GM19023 (cell line): Measurements from ENCODE around the gene MAGT1.
A peak's percentile ranks its signal among the peaks of the same experiment; 100 is the strongest.
"Not testable (repeated sequence)": the region's sequence is repeated elsewhere in the genome, so short reads cannot be mapped to it uniquely, and the experiment has no call there.

ENCODE experiments used
- ATAC-seq: cut with Tn5 transposase; IDR thresholded peaks from one replicate; pipeline ENCODE4 v1.9.1; 2021; ENCODE audit warnings: mild to moderate bottlenecking, moderate library complexity; ENCODE audit not compliant: unreplicated experiment

The MAGT1 gene

DNA sequence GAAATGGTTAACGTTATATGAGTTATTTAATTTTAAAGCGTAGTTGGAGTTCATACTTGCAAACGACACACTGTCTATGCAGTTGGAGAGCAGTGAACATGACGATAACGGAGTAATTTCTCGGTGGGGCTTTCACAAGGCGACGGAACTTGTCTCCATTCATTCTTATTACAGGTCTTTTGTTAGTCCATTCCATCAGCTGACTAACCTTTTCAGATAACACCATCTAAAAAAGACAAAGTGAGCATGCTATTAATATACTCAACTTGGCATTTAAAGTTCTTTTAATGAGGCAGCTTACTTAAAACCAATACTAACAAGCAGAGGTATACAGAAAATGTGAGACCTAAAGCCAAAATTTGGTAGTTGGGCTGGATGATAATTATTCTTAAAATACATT is 19.9 kb downstream of the MAGT1 start:
- ATAC-seq = no peak

DNA sequence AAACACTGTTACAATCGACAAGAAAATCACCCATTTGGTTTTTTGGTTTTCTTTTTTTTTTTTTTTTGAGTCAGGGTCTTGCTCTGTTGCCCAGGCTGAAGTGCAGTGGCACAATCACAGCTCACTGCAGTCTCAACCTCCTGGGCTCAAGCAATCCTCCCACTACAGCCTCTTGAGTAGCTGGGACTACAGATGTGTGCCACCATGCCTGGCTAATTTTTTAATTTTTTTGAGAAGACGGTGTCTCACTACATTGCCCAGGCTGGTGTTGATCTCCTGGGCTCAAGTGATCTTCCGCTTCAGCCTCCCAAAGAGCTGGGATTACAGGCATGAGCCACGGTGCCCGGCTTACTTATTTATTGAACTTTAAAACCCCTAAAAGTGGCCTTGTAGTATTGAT is 63.7 kb downstream of the MAGT1 start:
- not testable (repeated sequence) for ATAC-seq

DNA sequence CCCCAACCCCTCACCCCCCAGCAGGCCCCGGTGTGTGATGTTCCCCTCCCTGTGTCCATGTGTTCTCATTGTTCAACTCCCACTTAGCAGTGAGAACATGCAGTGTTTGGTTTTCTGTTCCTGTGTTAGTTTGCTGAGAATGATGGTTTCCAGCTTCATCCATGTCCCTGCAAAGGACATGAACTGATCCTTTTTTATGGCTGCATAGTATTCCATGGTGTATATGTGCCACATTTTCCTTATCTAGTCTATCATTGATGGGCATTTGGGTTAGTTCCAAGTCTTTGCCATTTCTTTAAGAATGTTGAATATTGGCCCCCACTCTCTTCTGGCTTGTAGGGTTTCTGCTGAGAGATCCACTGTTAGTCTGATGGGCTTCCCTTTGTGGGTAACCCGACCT is 73.2 kb downstream of the MAGT1 start:
- ATAC-seq = not testable (repeated sequence)

DNA sequence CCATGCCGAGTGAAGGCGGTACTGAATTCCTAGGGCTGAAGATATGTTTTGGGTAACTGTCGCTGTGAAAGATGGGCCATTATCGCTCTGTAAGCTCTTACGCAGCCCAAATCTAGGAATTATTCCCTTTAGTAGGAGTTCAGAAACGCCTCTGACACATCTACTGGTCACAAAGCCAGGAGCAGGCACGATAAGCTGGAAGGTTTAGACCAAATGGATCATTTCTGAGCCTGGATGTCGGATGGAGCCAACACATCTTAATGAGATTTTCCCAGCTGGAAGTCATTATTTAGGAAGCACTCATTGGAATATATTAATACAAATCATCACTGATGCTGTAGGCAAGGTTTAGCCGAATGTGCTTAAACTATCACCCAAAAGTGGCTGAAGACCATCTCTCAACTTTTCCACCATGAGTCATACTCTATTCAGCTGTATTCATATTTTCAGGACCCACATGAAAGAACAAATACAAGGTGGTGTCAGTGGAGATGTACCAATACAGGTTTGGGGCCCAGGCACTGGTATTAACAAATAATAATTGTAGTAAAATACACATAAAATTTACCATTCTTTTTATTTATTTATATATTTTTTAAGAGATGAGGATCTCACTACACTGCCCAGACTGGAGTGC is 75.0 kb downstream of the MAGT1 start:
- no peak for ATAC-seq

DNA sequence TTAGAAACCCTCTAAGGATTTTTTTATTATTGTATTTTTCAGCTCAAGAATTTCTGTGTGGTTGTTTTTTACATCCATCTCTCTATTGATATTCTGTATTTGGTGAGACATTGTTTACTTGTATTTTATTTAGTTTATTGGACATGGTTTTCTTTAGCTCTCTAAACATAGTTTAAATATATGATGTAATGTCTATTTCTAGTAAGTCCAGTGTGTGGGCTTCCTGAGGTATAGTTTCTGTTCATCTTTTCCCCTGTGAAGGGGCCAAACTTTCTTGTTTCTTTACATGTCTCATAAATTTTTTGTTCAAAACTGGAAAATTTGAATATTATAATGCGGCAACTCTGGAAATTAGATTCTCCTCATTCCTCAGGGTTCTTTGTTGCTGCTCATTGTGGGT is 81.0 kb downstream of the MAGT1 start:
- ATAC-seq = no peak

DNA sequence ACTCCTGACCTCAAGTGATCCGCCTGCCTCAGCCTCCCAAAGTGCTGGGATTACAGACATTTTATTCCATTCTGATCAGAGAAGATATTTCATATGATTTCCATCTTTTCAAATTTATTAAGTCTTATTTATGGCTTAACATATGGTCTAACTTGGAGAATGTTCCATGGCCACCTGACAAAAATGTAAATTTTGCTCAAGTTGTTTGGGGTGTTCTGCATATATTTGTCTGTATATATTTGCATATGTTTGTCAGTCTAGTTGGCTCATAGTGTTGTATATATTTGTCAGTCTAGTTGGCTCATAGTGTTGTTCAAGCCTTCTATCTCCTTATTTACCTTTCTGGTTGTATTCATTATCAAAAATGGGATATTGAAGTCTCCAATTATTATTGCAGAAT is 93.0 kb downstream of the MAGT1 start:
- ATAC-seq = no peak

DNA sequence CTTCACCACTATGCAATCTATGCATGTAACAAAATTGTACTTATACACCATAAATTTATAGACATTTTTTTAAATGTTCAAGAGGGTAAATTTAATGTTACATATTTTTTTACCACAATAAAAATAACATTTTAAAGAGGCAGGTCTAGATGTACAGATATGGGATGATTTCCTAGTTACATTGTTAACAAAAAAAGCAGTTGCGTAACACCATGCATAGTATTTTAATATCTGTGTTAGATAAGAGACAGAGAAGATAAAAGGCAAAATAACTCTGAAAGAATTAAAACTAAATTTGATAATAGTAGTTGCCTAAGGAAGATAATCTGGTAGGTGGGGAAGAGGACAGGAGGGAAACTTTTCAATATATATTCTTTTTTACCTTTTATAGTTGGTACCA is 100.1 kb downstream of the MAGT1 start:
- ATAC-seq = no peak

DNA sequence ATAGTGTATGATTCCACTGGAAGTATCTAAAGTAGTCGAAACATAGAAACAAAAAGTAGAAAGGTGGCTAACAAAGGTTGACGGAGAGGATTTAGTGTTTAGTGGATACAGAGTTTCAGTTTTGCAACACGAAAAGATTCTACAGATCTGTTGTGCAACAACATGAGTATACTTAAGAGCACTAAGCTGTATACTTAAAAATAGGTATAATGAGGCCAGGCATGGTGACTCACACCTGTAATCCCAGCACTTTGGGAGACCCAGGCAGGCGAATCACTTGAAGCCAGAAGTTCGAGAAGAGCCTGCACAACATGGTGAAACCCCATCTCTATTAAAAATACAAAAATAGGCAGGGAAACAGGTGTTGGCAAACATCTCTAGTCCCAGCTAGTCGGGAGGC is 101.3 kb downstream of the MAGT1 start:
- no peak for ATAC-seq

DNA sequence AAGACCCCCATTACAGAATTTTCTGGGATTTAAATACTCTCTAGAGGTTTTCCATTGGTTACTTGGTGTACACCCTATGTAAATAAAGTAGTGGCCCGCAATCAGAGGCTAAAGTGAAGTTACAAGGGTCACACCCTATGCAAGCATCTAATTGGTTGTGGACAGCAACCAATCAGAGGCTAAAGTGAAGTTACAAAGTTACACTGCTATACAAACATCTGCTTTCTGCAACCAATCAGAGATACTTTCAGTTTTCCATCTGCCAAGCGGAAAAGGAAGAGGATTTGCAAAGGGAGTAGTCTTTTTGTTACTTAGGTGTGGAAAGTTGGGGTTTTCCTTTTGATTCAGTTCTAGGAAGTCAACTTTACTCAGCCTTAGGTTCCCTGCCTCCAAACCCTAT is 107.2 kb downstream of the MAGT1 start:
- no peak for ATAC-seq

DNA sequence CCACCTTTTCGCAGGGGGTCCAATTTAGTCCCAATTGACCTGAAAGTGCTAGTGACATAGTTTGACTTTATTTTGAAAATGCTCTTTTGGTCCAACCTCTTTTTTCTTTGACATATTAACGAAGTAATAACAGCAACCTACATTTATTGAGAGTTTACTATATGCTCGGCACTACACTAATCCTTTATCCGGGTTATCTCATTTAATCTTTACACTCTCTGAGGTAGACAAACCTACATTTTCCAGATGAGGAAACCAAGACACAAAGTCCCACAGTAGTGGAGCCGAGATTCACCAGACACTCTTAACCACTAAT is 108.9 kb downstream of the MAGT1 start:
- ATAC-seq = peak; percentile 15

DNA sequence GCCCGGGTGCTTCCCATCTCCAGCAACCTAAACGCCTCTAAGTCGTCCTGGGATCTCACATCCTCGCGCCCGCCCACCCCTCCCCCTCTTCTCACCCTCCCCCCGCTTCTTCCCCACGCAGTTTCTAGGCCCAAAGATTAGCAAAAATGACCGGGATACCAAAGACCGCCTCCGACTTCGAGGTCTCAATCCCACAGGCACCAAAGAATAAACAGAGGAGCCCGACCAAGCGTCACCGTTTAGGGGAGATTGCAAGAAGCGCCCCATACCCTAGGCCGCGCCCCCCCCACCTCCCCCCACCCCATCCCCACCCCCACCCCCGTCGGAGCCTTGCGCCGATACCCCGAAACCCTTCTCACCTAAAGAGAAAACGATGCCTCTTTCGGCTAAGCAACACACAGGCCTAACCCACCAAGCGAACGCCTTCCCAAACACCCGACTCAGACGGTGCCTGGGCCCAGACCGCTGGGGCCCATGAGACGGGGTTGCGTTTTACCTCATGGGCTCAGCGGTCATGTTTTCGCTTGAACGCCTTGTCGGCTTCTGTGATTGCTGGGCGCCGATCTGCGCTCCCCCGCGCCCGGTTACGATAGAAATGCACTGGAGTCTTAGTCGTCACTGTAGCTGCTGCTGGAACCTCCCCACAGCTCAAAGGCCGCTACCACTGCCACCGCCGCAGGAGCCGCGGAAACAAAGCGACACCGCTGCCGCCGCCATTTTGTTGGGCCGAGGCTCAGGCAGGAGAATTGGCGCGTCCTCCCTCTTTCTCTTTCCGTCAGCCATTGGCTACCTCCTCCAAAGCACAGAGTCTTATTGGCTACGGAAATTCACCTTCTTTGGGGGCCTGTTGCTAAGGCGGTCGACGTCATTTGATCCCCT is 109.5 kb downstream of the MAGT1 start, which contains the start of gene ATRX:
Gene ATRX, minus strand, starts transcription at position 731 of the 879 bp plus-strand sequence. Its CDS starts 215 bp downstream, at position 516.
- ATAC-seq = peak; percentile 95

DNA sequence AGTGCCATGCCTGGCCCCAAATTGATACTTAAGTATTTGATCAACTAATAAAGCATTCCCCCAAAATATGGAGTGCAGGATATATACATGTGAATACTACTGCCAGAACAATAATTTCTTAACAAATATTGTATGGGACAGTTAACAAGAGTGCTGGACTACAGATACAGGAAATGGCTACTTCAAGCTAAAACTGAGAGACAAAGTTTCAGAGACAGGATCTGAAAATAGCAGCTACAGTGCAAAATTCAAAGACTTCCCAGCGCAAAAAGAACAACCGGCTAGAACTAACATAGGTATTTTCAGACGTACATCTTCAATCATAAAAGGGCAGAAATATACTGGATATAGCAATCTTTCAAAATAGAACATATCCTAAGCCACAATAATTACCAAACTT is 115.5 kb downstream of the MAGT1 start:
- no peak for ATAC-seq

DNA sequence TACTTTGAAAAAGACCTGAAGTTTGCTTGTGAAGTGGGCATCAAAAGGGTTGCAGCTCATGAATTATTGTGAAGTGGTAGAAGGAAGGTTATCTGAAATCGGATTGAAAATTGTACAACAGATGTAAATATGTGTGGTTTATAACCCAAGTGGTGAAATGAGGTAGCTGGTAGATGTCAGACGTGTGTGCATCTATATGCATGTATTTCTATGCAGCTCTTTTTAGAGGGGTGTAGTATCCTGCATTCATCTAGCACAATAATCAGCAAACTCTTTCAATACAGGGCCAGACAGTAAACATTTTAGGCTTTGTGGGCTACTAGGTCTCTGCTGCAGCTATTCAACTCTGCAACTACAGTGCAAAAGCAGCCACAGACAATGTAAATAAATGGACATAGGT is 118.6 kb downstream of the MAGT1 start:
- ATAC-seq = no peak
